ENCODE measurements around the gene WBP1.
"Not testable (repeated sequence)": the region's sequence is repeated elsewhere in the genome, so short reads cannot be mapped to it uniquely, and the experiment has no call there.

WBP1 gene

DNA sequence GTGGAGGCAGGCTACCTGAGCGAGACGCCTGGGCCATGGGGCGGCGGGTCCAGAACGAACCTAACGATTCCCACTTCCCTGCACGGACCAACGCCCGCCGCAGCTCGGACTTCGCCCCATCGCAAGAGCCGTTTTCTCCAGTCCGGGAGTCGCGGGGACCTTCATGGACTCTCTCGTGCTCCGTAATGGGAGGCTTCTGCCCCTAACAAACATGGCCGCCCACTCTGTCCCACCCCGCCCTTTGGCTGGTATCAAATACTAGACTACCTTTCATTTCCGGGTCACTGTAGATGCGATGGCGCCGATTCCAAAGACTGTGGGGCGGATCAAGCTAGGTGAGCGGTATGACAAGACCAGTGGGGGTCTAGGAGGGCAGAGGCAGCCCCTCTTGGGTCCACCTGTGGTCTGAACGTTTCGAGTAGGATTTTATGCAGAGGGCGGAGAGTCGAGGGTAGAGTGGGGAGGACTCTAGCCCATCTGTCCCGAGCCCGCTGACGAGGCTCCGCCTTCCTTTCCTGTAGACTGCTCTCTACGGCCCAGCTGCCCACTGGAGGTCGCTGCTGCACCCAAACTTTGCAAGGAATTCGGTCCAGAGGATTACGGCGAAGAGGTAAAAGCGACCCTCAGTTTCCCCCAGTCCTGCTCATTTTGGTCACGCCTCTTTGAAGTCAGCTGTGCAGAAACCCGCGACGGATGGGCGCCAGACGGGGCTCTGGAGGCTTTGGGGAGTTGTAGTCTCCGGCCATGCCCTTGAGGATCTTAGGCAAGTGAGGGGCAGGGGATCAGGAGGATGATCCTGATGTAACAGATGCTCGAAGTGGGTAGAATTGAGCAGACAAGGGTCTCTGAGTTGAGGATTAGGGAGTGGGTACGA, 24.8 kb downstream of the WBP1 start, which contains the start of the genes CCDC142 and TTC31:
Gene CCDC142, minus strand, starts transcription at position 198 of the 874 bp plus-strand sequence. Its CDS starts 161 bp downstream, at position 37.
Gene TTC31, plus strand, starts transcription at position 281 of the 874 bp plus-strand sequence. Its CDS starts 15 bp downstream, at position 296.
- peak; percentile 82 to 88 for DNase-seq (ENCODE audit: low read depth in 2 of 2)

DNA sequence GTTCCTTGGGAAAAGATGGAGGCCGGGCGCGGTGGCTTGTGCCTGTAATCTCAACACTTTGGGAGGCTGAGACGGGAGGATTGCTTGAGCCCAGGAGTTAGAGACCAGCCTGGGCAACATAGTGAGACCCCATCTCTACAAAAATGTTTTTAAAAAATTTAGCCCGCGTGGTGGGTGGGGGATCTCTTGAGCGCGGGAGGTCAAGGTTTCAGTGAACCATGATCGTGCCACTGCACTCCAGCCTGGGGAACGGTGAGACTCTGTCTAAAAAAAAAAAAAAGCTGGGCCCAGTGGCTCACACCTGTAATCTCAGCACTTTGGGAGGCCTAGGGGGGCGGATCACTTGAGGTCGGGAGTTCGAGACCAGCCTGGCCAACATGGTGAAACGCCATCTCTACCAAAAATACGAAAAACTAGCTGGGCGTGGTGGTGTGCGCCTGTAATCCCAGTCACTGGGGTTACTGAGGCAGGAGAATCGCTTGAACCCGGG, 25.5 kb downstream of the WBP1 start:
- not testable (repeated sequence) for DNase-seq (ENCODE audit: low read depth in 2 of 2)

DNA sequence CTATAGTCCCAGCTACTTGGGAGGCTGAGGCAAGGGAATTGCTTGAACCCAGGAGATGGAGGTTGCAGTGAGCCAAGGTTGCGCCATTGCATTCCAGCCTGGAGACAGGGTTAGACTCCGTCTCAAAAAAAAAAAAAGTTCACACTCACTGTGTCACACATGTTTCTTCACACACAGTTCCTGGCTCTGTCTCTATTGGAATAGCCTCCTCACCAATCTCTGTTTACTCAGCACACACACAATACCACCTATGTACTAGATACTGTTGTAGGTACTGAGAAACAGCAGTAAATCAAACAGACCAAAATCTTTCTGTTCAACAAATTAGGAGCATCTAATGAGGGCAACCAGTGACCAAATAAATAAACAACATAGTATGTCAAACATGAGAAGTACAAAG, 27.9 kb downstream of the WBP1 start:
- no peak for DNase-seq (ENCODE audit: low read depth in 2 of 2)

DNA sequence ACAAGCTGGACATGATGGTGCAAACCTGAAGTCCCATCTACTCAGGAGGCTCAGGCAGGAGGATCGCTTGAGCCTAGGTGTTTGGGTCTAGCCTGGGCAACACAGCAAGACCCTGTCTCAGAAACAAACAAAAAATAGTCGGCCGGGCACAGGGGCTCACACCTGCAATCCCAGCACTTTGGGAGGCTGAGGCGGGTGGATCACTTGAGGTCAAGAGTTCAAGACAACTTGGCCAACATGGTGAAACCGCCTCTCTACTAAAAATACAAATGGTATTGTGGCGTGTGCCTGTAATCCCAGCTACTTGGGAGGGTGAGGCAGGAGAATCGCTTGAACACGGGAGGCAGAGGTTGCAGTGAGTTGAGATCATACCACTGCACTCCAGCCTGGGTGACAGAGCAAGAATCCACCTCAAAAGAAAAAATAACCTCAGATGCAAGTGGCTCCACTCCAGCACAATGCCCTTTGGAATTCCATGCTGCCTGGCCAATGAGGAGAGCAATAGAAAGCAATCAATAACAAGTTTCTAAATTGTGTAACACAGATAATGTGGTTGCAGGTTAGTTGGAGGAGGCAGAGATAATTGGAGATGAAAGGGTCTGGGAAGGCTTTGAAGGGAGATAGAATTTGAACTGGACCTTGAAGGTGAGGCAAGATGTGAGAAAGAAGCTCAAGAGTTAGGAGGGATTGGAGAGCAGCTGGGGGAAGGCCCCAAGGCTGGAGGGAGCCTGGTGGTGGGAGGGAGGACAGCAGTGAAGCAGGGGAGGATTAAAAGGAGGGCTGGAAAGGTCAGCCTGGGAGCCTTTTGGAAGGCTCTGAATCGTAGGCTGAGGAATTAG, 30.6 kb downstream of the WBP1 start:
- no peak for DNase-seq (ENCODE audit: low read depth in 2 of 2)

DNA sequence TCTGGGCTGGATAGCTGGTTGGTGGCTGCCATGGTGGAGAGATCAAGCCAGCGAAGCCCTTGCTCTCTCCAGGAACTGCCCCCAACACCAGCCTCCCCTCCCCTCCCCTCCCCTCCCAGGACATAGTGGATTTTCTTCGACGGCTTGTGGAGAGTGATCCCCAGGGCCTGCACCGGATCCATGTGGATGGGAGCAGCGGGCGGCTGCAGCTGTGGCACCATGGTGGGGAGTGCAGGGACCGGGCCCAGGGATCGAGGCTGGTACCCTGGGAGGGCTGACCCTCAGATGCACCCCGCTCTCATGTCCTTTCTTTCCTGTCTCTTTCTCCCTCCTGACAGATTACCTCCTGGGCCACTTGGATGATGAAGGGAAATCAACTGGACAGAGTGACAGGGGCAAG, 31.7 kb downstream of the WBP1 start:
- no peak for DNase-seq (ENCODE audit: low read depth in 2 of 2)

DNA sequence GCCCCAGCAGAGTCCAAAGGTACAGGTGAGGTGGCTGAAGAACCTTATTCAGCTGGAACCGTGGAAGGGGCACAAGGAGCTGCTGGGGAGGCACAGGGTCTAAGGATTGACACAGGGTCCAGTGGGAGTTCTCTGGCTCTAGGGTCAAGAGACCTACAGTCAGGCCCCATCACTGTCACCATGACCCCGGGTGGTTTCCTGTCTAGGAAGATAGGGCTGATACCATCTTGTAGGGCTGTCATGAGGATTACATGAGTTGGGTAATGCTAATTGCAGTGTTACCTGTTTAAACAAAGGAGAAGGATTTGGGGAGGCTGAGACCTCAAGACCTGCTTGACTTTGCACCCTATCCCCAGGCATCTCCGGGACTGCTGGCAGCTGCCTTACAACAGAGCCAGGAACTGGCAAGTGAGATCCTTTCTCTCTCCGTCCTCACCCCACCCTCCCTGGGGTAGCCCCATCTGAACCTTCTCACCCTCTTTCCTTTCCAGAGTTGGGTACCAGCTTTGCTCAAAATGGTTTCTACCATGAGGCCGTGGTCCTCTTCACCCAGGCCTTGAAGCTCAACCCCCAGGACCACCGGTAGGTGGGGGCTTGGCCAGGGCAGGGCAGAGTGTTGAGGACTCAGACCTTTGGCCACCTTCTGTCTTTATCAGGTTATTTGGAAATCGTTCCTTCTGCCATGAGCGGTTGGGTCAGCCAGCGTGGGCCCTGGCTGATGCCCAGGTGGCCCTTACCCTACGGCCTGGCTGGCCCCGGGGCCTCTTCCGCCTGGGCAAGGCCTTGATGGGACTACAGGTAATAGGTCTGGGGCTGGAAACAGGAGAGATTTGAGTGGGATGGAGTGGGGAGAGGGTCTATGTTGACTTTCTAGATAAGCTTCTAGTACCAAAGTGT, 33.7 kb downstream of the WBP1 start:
- no peak for DNase-seq (ENCODE audit: low read depth in 2 of 2)

- DNase-seq (ENCODE audit: low read depth in 2 of 2) = no peak
Measured at GRCh38 chr2:74493546-74493945, 35.3 kb downstream of the WBP1 start.

- no peak for DNase-seq (ENCODE audit: low read depth in 2 of 2)
Measured at GRCh38 chr2:74495440-74495839, 37.2 kb downstream of the WBP1 start.

- no peak for DNase-seq (ENCODE audit: low read depth in 2 of 2)
Measured at GRCh38 chr2:74496997-74497776, 38.9 kb downstream of the WBP1 start.

- no peak for DNase-seq (ENCODE audit: low read depth in 2 of 2)
Measured at GRCh38 chr2:74497777-74498499, 39.7 kb downstream of the WBP1 start.

DNA sequence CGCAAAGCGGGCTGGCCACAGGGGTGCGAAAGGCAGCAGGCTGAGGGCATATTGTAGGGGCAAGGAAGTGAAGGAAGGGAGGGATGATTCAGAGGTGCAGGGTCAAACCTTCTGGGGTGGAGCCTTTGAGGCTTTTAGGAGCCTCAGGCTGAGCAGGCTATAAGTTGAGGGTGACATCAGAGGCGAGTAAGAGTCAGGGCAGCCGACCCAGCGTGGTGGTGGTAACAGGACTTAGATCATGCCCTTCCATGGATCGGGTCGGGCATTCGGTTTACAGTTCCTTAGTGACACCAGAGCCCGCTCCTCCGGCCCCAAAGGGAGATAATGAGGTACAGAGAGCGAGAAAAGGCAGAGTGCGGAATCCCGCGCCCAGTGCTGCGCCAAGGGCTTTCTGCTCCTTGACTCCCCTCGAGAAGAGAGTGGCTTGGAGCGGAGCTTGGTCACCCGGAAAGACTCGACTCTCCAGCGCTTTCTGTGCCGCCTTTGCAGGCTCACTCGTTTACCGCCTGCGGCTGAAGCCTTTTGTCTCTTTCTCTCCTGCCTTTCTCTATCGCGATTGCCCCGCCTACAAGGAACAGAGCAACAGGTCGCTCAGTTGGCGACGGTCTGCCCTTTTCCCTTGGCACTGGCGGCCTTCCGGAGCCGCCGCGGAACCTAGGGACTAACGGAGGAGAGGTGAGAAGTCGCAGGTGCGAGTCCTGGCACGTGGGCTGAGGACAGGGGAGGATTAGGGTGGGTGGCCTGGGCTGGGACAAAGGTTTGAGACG, 40.4 kb downstream of the WBP1 start:
- no peak for DNase-seq (ENCODE audit: low read depth in 2 of 2)

DNA sequence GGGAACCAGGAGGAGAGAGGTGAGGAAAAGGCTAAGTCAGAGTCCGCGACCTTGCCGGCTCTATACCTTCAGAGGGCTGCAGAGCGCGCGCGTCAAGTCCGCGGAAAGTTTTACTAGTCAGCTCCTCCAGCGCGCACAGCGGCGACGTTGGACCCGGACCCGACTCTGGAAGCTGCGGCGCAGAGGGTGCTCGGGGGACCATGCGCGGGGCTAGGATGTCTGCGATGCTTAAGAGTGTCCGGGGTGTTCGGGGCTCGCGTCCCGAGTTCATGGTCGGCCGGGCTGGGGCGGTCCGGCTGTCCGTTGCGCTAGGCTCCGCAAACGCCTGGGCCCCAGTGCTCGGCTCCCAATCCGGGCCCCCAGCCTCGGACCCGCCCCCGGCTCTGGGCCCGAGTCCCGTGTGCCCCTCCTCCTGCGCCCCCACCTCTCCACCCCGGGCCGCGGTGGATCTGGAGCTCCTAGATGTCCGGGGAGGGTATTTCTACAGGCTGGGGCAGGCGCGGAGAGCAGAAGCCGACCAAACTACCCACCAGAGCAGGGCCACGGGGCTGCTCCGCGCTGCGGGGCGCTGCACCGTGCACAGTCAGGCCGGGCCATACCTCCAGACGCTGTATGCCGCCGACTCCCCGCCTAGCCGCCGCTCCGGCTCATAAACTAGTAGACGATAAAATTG, 41.2 kb downstream of the WBP1 start, which contains the start of gene LBX2:
Gene LBX2, minus strand, starts transcription at position 337 of the 673 bp plus-strand sequence. Its CDS starts 66 bp downstream, at position 271.
- no peak for DNase-seq (ENCODE audit: low read depth in 2 of 2)

DNA sequence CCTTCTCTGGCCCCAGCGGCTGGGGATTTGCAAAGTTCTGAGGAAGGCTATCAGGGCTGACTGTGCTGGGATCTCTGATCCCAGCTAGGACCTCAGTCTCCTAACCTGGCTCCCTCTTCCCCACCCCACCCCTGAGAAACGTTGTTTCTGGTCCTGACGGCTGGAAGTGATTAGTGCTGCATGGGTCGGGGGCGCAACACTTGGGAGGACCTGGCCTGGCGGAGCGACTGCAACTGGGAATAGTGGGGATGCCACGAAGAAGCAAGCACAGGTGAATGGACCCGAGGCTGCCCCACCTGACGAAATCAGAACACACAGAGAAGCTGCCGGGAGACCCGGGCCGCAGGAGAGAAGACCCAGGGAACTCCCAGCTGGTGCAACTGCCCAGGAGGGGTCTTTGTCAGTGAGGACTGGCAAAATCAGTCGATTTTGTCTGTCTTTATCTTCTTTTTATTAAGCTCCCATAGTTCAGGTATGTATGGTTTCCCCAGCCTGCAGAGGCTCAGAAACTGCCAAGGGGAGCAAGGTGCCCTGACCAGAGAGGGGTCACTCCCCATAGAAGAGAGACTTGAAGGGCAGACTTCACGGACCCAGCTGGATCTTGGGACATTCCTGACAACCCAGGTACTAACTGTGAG, 41.8 kb downstream of the WBP1 start:
- DNase-seq (ENCODE audit: low read depth in 2 of 2) = no peak

DNA sequence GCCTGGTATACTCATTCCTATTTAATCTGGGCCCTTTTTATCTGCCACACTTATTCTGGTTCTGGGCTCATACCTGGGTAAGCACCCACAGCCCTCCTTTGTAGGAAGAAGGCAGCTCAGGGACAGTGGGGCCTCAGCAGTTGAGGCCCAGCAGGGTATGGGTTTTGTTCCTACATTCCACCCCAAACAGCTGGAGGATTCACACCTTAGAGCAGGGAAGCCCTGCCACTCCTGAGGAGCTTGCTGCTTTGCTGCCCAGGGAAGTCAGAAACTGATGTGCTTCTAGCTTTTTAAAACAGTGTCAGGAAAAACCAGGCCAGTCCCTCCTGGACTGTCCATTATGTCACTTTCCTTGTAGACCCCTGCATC, 42.3 kb downstream of the WBP1 start:
- no peak for DNase-seq (ENCODE audit: low read depth in 2 of 2)

DNA sequence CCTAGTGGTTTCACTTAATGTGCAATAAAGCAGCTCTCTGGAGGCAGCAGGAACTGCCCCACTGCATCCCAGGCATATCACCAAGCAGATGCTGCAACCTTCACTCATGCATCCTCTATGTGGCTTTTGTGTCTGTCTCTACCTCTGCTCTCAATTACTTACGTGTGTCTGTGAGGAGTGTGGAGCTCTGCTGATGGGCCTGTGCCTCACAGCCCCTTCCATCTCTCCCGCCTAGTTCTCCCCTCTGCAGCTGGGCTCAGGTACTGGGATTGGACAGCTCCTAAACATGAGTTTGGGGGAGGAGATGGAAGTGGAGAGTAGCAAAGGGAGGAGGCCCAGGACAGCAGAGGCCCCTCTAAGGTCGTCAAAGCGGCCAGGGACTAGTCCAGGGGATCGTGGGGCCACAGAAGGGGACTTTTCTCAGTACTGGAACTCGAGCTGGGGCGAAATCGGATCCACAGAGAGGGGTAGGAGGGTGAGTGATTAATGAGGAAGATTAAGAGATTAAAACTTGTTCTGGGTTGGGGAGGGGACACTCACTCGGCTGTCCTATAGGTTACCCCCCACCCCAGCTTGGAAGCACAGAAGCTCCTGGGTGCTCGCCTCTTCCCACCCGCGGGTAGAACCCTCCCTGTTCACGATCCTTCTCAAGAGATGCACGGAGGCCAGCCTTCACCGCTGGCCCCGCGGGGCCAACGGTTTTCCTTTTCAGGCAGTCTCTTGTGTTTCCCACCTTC, 43.3 kb downstream of the WBP1 start:
- DNase-seq (ENCODE audit: low read depth in 2 of 2) = no peak

GRCh38 chr2:74502147-74502719, 44.0 kb downstream of the WBP1 start:
- no peak for DNase-seq (ENCODE audit: low read depth in 2 of 2)

Measured in stimulated activated CD8-positive, alpha-beta memory T cell treated with anti-CD3 and anti-CD28 coated beads, Interleukin-2, amount 100 ng/mL, for 1 hour (primary cell).